Hepatocyte (in vitro differentiated cells): ENCODE results near the gene TRIM9.

Experiments
- CTCF ChIP-seq: fragments of 200-600 bp; sonication (generic); IDR thresholded peaks from 2 replicates; pipeline ENCODE4 v1.5.1; 2016; ENCODE audit warnings: antibody characterized with exemption, mild to moderate bottlenecking; ENCODE audit not compliant: poor library complexity
- EZH2 ChIP-seq: fragments of 200-600 bp; sonication (generic); IDR thresholded peaks from 2 replicates; pipeline ENCODE4 v1.6.1; 2016; ENCODE audit warnings: antibody characterized with exemption, mild to moderate bottlenecking, borderline replicate concordance
- EZH2phosphoT487 ChIP-seq: fragments of 200-600 bp; sonication (generic); IDR thresholded peaks from one replicate; pipeline ENCODE4 v1.6.1; 2018; ENCODE audit warnings: antibody characterized with exemption, mild to moderate bottlenecking, low read depth, moderate library complexity; ENCODE audit not compliant: unreplicated experiment, severe bottlenecking

DNA sequence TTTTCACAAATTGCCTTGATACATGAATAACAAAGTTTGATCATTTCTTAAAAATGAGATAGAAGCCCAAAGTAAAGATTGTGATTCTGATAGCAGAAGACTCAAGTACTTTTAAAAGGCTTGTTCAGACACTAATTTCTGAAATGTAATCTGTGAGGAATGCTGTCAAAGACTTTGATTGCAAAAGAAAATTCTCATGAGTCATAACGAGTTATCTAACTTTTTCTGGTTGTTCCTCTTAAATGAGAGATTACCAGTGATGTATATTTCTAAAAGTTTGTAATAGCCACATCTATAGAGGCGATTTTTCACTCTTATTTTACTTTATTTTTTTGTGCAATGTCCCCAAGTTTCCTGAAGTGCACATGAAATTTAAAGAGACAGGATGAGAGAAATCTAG is 157.6 kb downstream of the TRIM9 start:
- TF ChIP-seq EZH2 (no peak), CTCF (no peak), EZH2phosphoT487 (no peak)
